Vagina (tissue), 2 donors: ENCODE data around the gene HERC2.

Experiments used
- POLR2A ChIP-seq, 2 donors: fragments of 450-650 bp; IDR thresholded peaks; one replicate each; pipeline ENCODE4 v1.6.1; 2017; ENCODE audit warnings: antibody characterized with exemption in 2 of 2, mild to moderate bottlenecking in 2 of 2, moderate library complexity in 2 of 2
- POLR2AphosphoS5 ChIP-seq, 2 donors: sonication (generic); formaldehyde crosslinking; IDR thresholded peaks; one replicate each; pipeline ENCODE4 v1.9.0; 2017; ENCODE audit warnings: antibody characterized with exemption in 2 of 2, mild to moderate bottlenecking in 2 of 2, low read depth in 1 of 2; ENCODE audit not compliant: insufficient read depth in 1 of 2
- TF ChIP-seq, protein P1 (sequence below), 3 experiments: fragments of 450-650 bp in 2 of 3; fragments of 200-600 bp in 1 of 3; sonication (generic) in 1 of 3; IDR thresholded peaks; one replicate each; pipeline ENCODE4 v1.5.1; 2017 to 2019; ENCODE audit warnings: antibody characterized with exemption in 3 of 3, mild to moderate bottlenecking in 2 of 3, moderate library complexity in 2 of 3

DNA sequence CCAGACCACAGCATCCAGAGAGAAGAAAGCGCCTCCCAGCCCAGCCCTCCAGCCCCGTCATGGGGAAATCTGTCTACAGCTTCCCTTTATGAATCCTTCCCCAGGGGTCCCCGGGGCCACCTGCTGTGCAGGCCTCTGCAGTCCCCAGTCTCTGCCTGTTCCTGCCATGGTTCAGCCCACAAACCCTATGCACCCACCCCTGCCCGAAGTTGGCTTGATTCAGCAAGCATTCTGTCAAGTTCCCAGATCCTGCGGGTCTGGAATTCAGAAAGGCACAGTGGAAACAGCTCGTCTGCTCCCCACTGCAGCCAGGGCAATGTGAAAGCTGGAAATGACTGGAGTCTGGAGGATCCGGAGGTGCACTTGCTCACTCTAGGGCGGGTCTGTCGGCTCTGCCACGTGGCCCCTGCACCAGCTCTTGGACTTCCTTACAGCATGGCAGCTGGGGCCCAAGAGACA lies 220.0 kb downstream of the HERC2 start:
- TF ChIP-seq, protein P1, sequence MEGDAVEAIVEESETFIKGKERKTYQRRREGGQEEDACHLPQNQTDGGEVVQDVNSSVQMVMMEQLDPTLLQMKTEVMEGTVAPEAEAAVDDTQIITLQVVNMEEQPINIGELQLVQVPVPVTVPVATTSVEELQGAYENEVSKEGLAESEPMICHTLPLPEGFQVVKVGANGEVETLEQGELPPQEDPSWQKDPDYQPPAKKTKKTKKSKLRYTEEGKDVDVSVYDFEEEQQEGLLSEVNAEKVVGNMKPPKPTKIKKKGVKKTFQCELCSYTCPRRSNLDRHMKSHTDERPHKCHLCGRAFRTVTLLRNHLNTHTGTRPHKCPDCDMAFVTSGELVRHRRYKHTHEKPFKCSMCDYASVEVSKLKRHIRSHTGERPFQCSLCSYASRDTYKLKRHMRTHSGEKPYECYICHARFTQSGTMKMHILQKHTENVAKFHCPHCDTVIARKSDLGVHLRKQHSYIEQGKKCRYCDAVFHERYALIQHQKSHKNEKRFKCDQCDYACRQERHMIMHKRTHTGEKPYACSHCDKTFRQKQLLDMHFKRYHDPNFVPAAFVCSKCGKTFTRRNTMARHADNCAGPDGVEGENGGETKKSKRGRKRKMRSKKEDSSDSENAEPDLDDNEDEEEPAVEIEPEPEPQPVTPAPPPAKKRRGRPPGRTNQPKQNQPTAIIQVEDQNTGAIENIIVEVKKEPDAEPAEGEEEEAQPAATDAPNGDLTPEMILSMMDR (IDR thresholded peaks at IDR 0.05), result no peak
- TF ChIP-seq POLR2A (IDR thresholded peaks at IDR 0.05) (no peak), POLR2AphosphoS5 (IDR thresholded peaks at IDR 0.05; ENCODE audit: insufficient read depth in 1 of 2, low read depth in 1 of 2) (no peak)
